ENCODE measurements around the gene TP53RK. TPM values are rescaled to one million over a fixed set of nuclear protein-coding genes. Genes with fewer than 3 reads are reported as not detected.

TP53RK gene
- total and polyA plus RNA-seq, 10 donors: 6.9 to 24.2 (median 11.6) TPM

- no peak overlapping the region for H3K27ac ChIP-seq
- H3K4me1 ChIP-seq: peaks cover 0 to 11% (median 2%) of the 10 kb centered on the region in 6 donors
- H3K9me3 ChIP-seq: peaks cover 0 to 28% (median 19%) of the 10 kb centered on the region in 8 donors
- no peaks in the 10 kb centered on the region for H3K36me3 ChIP-seq
- no peak overlapping the region for H3K4me3 ChIP-seq
- WGBS, 5 donors: 90 to 98% (median 97%) methylated on average over 3 of the region's 3 CpGs
- TF ChIP-seq POLR2A (IDR thresholded peaks at IDR 0.05): no peak
- TF ChIP-seq POLR2AphosphoS5 (IDR thresholded peaks at IDR 0.05): no peak
- TF ChIP-seq CTCF (IDR thresholded peaks at IDR 0.05 in 8 of 11, conservative IDR thresholded peaks at IDR 0.05 in 3 of 11): no peak
- DNase-seq: no peak
- H3K27me3 ChIP-seq (replicated peaks in 1 of 7): no peaks in the 10 kb centered on the region
- intact Hi-C loops (cut with DNase I; ENCODE audit: low total_unique reads): loop anchor here (5.0 kb wide), 1 partner anchor 100 kb away; no protein-coding TSS in a partner anchor
Observed at GRCh38 chr20:46671866-46672542, 17.2 kb downstream of the TP53RK start.

- no peak for DNase-seq
- Histone ChIP-seq H3K4me1 (peaks cover 0 to 11% (median 2%) of the 10 kb centered on the region in 6 donors), H3K36me3 (no peaks in the 10 kb centered on the region), H3K27ac (no peak overlapping the region), H3K27me3 (replicated peaks in 1 of 7) (no peaks in the 10 kb centered on the region), H3K4me3 (no peak overlapping the region), H3K9me3 (peaks cover 0 to 28% (median 19%) of the 10 kb centered on the region in 8 donors)
- 49 to 73% (median 66%) methylated on average over 3 of the region's 3 CpGs for WGBS, 5 donors
- intact Hi-C loops (cut with DNase I; ENCODE audit: low total_unique reads): loop anchor here (5.0 kb wide), 1 partner anchor 99 kb away; no protein-coding TSS in a partner anchor
- TF ChIP-seq POLR2A (IDR thresholded peaks at IDR 0.05) (no peak), POLR2AphosphoS5 (IDR thresholded peaks at IDR 0.05) (peak in 1 of 3 donors; percentile 37), CTCF (IDR thresholded peaks at IDR 0.05 in 8 of 11, conservative IDR thresholded peaks at IDR 0.05 in 3 of 11) (no peak)
Observed at GRCh38 chr20:46670585-46671584, 18.4 kb downstream of the TP53RK start.

GRCh38 chr20:46670228-46670584 is 19.0 kb downstream of the TP53RK start:
- no peak for DNase-seq
- H3K4me1 ChIP-seq: peaks cover 0 to 11% (median 2%) of the 10 kb centered on the region in 6 donors
- TF ChIP-seq CTCF (IDR thresholded peaks at IDR 0.05 in 8 of 11, conservative IDR thresholded peaks at IDR 0.05 in 3 of 11) (no peak), POLR2A (IDR thresholded peaks at IDR 0.05) (no peak), POLR2AphosphoS5 (IDR thresholded peaks at IDR 0.05) (no peak)
- no peaks in the 10 kb centered on the region for H3K36me3 ChIP-seq
- WGBS, 5 donors: 62 to 74% (median 67%) methylated on average over 2 of the region's 2 CpGs
- intact Hi-C loops (cut with DNase I; ENCODE audit: low total_unique reads): loop anchor here (5.0 kb wide), 1 partner anchor 98 kb away; no protein-coding TSS in a partner anchor
- H3K9me3 ChIP-seq: peaks cover 0 to 28% (median 19%) of the 10 kb centered on the region in 8 donors
- no peak overlapping the region for H3K4me3 ChIP-seq
- no peak overlapping the region for H3K27ac ChIP-seq
- H3K27me3 ChIP-seq (replicated peaks in 1 of 7): no peaks in the 10 kb centered on the region

Measured in spleen (tissue), 11 donors.